D721Med (cell line): ENCODE data around the gene CRTC1.

Experiments used
- DNase-seq: peaks from one replicate; pipeline ENCODE4 v3.0.0; 2011; ENCODE audit warnings: low spot score; ENCODE audit not compliant: insufficient read length
- FAIRE-seq: peaks from 2 replicates; lab custom pipeline; 2011; peaks lifted over from hg19 to GRCh38; lab: Jason Lieb, UNC
- CTCF ChIP-seq: IDR thresholded peaks from 2 replicates; pipeline ENCODE4 v1.5.1; 2012; ENCODE audit warnings: mild to moderate bottlenecking, control low read depth; ENCODE audit not compliant: insufficient read depth; ENCODE audit errors: missing control alignments

CRTC1 gene

GRCh38 chr19:18704971-18705370 lies 21.5 kb downstream of the CRTC1 start:
- no peak for TF ChIP-seq CTCF
- FAIRE-seq (no peak), DNase-seq (no peak)

- DNase-seq (no peak), FAIRE-seq (no peak)
- no peak for TF ChIP-seq CTCF
Measured at GRCh38 chr19:18708452-18709231, 25.2 kb downstream of the CRTC1 start.

- TF ChIP-seq CTCF = no peak
- no peak for FAIRE-seq
- DNase-seq = no peak
Measured at GRCh38 chr19:18709546-18709945, 26.1 kb downstream of the CRTC1 start.

- no peak for FAIRE-seq
- no peak for DNase-seq
- no peak for TF ChIP-seq CTCF
Measured at GRCh38 chr19:18710186-18710585, 26.7 kb downstream of the CRTC1 start.

- no peak for FAIRE-seq
- no peak for DNase-seq
Measured at GRCh38 chr19:18710996-18711751, 27.7 kb downstream of the CRTC1 start.

GRCh38 chr19:18711893-18712292 lies 28.4 kb downstream of the CRTC1 start:
- no peak for TF ChIP-seq CTCF
- DNase-seq (no peak), FAIRE-seq (no peak)

More at GRCh38 chr19:18710996-18711751, 27.7 kb downstream of the CRTC1 start:
- no peak for TF ChIP-seq CTCF
